GM21526 (cell line): ENCODE results near the gene MGAT5.

ENCODE experiments used
- ATAC-seq: cut with Tn5 transposase; IDR thresholded peaks from one replicate; pipeline ENCODE4 v1.9.1; 2021; ENCODE audit warnings: moderate library complexity; ENCODE audit not compliant: unreplicated experiment, low FRiP score

The MGAT5 gene

GRCh38 chr2:134327367-134327766 is 73.5 kb downstream of the MGAT5 start:
- ATAC-seq: no peak

GRCh38 chr2:134331081-134331480 is 77.2 kb downstream of the MGAT5 start:
- ATAC-seq: no peak

GRCh38 chr2:134333646-134334189 is 79.8 kb downstream of the MGAT5 start:
- ATAC-seq: no peak

GRCh38 chr2:134334542-134335353 is 80.9 kb downstream of the MGAT5 start:
- ATAC-seq: no peak

GRCh38 chr2:134335601-134336000 is 81.7 kb downstream of the MGAT5 start:
- ATAC-seq: no peak

GRCh38 chr2:134336352-134336751 is 82.5 kb downstream of the MGAT5 start:
- ATAC-seq: peak; percentile 62

GRCh38 chr2:134336921-134337320 is 83.0 kb downstream of the MGAT5 start:
- no peak for ATAC-seq

GRCh38 chr2:134337631-134338030 is 83.8 kb downstream of the MGAT5 start:
- ATAC-seq: no peak

- ATAC-seq: no peak
Measured at GRCh38 chr2:134338208-134338607, 84.3 kb downstream of the MGAT5 start.

GRCh38 chr2:134341476-134341875 is 87.6 kb downstream of the MGAT5 start:
- ATAC-seq: no peak

GRCh38 chr2:134344954-134345697 is 91.3 kb downstream of the MGAT5 start:
- no peak for ATAC-seq

GRCh38 chr2:134346141-134346540 is 92.3 kb downstream of the MGAT5 start:
- no peak for ATAC-seq

- no peak for ATAC-seq
Measured at GRCh38 chr2:134347756-134348155, 93.9 kb downstream of the MGAT5 start.

- ATAC-seq: no peak
Measured at GRCh38 chr2:134348239-134348638, 94.4 kb downstream of the MGAT5 start.

GRCh38 chr2:134348760-134349159 is 94.9 kb downstream of the MGAT5 start:
- ATAC-seq: no peak

- ATAC-seq: no peak
Measured at GRCh38 chr2:134351016-134351415, 97.1 kb downstream of the MGAT5 start.

GRCh38 chr2:134351899-134352298 is 98.0 kb downstream of the MGAT5 start:
- no peak for ATAC-seq

GRCh38 chr2:134352844-134353243 is 99.0 kb downstream of the MGAT5 start:
- ATAC-seq: no peak

GRCh38 chr2:134354611-134355010 is 100.7 kb downstream of the MGAT5 start:
- ATAC-seq: no peak

GRCh38 chr2:134357814-134358213 is 103.9 kb downstream of the MGAT5 start:
- ATAC-seq: no peak

- no peak for ATAC-seq
Measured at GRCh38 chr2:134359367-134360081, 105.7 kb downstream of the MGAT5 start.
